Left ventricle myocardium inferior (tissue), 1 donor: ENCODE results near the gene OCSTAMP. TPM values are rescaled to one million over a fixed set of nuclear protein-coding genes. Genes with fewer than 3 reads are reported as not detected.

ENCODE experiments used
- DNase-seq: peaks from one replicate; pipeline ENCODE4 v3.0.0-alpha.2; 2020
- H3K27ac ChIP-seq: fragments of 200-600 bp; replicated peaks from 2 replicates; pipeline ENCODE4 v1.8.0; 2021
- H3K27me3 ChIP-seq: fragments of 200-600 bp; 2 replicates; pipeline ENCODE4 v1.8.0; 2021; ENCODE audit warnings: low read depth
- H3K36me3 ChIP-seq: fragments of 200-600 bp; 2 replicates; pipeline ENCODE4 v1.8.0; 2021
- H3K4me1 ChIP-seq: fragments of 200-600 bp; 2 replicates; pipeline ENCODE4 v1.8.0; 2021
- H3K4me3 ChIP-seq: fragments of 200-600 bp; 2 replicates; pipeline ENCODE4 v1.8.0; 2021; ENCODE audit warnings: mild to moderate bottlenecking, moderate library complexity
- H3K9me3 ChIP-seq: fragments of 200-600 bp; replicated peaks from 2 replicates; pipeline ENCODE4 v1.8.0; 2021
- intact Hi-C: fragments of 100-400 bp; cut with micrococcal nuclease; formaldehyde crosslinking; loops from one replicate; pipeline ENCODE4 v1.11.0; 2022
- total RNA-seq: library from RNA; stranded (reverse); fragmentation: NEBNext Ultra II Directional; extraction: Animal tissue kit (Norgen Biotek cat#: 25700); gene quantifications from one replicate; pipeline ENCODE4 v1.2.1, GENCODE V29; 2021
- TF ChIP-seq, protein P1 (sequence below): fragments of 200-600 bp; IDR thresholded peaks from 2 replicates; pipeline ENCODE4 v1.8.0; 2021; ENCODE audit warnings: antibody characterized with exemption, mild to moderate bottlenecking, borderline replicate concordance
- donor health status: DM: no; HTN: yes; CAD: no; lungs with severe emphysema.

OCSTAMP gene
- total RNA-seq, 1 donor from 2014 or later = not detected

DNA sequence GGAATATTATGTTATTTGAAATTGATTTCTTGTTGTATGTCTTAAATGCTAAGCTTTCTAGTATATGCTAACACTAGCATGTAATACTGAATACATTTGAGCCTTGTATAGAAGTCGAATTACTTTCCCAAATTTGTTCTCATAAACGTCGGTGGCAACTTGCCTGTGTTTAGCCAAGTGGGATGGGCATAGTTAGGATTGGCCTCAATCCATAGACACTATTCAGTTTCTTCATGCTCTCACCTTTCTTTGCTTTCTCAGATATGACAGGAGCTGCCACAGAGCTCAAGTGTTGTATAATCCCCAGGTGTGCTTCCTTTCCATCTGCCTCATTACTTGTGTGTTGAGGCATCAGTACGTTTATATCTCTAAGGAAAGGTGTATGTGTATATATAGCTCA is 56.4 kb downstream of the OCSTAMP start:
- intact Hi-C loops = no loop called here
- H3K27me3 ChIP-seq = peaks cover 20% of the 10 kb centered on the region
- TF ChIP-seq, protein P1, sequence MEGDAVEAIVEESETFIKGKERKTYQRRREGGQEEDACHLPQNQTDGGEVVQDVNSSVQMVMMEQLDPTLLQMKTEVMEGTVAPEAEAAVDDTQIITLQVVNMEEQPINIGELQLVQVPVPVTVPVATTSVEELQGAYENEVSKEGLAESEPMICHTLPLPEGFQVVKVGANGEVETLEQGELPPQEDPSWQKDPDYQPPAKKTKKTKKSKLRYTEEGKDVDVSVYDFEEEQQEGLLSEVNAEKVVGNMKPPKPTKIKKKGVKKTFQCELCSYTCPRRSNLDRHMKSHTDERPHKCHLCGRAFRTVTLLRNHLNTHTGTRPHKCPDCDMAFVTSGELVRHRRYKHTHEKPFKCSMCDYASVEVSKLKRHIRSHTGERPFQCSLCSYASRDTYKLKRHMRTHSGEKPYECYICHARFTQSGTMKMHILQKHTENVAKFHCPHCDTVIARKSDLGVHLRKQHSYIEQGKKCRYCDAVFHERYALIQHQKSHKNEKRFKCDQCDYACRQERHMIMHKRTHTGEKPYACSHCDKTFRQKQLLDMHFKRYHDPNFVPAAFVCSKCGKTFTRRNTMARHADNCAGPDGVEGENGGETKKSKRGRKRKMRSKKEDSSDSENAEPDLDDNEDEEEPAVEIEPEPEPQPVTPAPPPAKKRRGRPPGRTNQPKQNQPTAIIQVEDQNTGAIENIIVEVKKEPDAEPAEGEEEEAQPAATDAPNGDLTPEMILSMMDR = no peak
- H3K36me3 ChIP-seq = no peaks in the 10 kb centered on the region
- no peak overlapping the region for H3K4me3 ChIP-seq
- H3K9me3 ChIP-seq = peaks cover 5% of the 10 kb centered on the region
- DNase-seq = no peak
- H3K27ac ChIP-seq = no peak overlapping the region
- no peaks in the 10 kb centered on the region for H3K4me1 ChIP-seq

- intact Hi-C loops = no loop called here
- TF ChIP-seq, protein P1 = no peak
Measured at GRCh38 chr20:46491354-46491753, 59.1 kb downstream of the OCSTAMP start.

More at GRCh38 chr20:46491354-46491753, 59.1 kb downstream of the OCSTAMP start:
- Histone ChIP-seq H3K4me3 (no peak overlapping the region), H3K27me3 (peaks cover 45% of the 10 kb centered on the region), H3K27ac (no peak overlapping the region), H3K4me1 (no peaks in the 10 kb centered on the region), H3K36me3 (no peaks in the 10 kb centered on the region), H3K9me3 (no peaks in the 10 kb centered on the region)
- DNase-seq = no peak

Other genes with a start within 250 kb of the OCSTAMP start
- gene CDH22, start 242.2 kb downstream of the OCSTAMP start, total RNA-seq = 2.3 TPM
- gene ELMO2, start 144.0 kb downstream of the OCSTAMP start, total RNA-seq = 28.5 TPM
- gene ZNF334, start 37.1 kb downstream of the OCSTAMP start, total RNA-seq = 0.71 TPM
- gene SLC13A3, start 100.8 kb upstream of the OCSTAMP start, total RNA-seq = 0.30 TPM
- 6.0 TPM for gene TP53RK, start 138.8 kb upstream of the OCSTAMP start, total RNA-seq
- 2.8 TPM for gene SLC2A10, start 159.0 kb upstream of the OCSTAMP start, total RNA-seq